Measurements from ENCODE around the gene ACAD9.

ACAD9 gene

DNA sequence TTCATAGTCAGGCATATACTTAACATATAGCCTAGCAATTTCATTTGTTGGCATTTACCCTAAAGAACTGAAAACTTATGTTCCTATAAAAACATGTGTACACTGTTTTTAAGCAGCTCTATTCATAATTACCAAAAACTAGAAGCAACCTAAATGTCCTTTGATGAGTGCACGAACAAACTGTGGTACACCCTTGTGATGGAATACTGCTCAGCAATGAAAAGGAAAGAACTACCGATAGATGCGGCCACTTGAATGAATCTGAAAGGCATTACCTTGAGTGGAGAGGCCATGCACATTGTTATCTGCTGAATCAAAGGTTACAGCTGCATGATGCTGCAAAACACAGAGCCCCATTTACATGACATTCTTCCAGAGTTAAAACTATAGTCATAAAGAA, 69.7 kb downstream of the ACAD9 start:
- Histone ChIP-seq H3K27ac (ENCODE audit: low read depth in 2 of 2, low read length in 2 of 2) (no peak overlapping the region), H3K9me3 (ENCODE audit: control insufficient read depth in 2 of 2, low read length in 2 of 2) (no peaks in the 10 kb centered on the region), H3K4me1 (ENCODE audit: control insufficient read depth in 2 of 2, insufficient read depth in 2 of 2, low read length in 2 of 2) (no peaks in the 10 kb centered on the region), H3K9ac (ENCODE audit: low read depth in 1 of 2, low read length in 2 of 2) (no peak overlapping the region), H3K4me3 (ENCODE audit: low read length in 2 of 2) (no peak overlapping the region), H3K36me3 (ENCODE audit: control insufficient read depth in 2 of 2, insufficient read depth in 2 of 2, low read length in 2 of 2) (no peaks in the 10 kb centered on the region), H3K27me3 (ENCODE audit: control insufficient read depth in 2 of 2, insufficient read depth in 2 of 2, low read length in 2 of 2) (no peaks in the 10 kb centered on the region)

DNA sequence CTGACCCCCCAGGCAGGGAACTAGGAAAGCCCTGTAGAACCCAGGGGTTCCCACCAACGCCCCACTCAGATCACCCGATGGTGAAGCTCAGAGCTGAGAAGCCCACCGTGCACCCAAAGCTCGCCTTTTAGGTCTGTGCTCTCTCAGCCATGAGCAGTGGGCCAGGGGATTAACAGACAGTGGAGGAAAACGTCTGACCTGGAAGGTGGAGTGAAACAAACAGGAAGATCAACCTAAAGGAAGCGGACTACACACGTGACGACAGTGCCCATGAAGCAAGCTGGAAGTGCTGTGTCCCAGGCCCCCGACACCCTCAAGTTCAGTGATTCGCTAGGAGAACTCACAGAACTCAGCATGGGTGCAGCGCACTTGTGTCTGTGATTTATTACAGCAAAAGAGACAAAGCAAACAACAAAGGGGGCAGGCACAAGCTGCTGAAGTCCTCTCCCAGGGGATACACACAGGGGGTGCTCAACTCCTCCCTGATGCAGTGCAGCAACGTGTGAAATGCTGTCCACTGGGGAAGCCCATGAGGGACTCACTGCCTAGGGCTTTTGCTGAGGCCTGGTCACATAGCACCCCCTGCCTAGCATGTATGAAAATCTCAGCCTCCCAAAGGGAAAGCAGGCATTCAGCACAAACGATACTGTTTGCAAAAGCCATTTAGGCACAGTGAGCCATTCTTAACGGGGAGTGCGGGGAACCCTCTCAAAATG, 71.0 kb downstream of the ACAD9 start:
- Histone ChIP-seq H3K36me3 (ENCODE audit: control insufficient read depth in 2 of 2, insufficient read depth in 2 of 2, low read length in 2 of 2) (no peaks in the 10 kb centered on the region), H3K9me3 (ENCODE audit: control insufficient read depth in 2 of 2, low read length in 2 of 2) (no peaks in the 10 kb centered on the region), H3K9ac (ENCODE audit: low read depth in 1 of 2, low read length in 2 of 2) (no peak overlapping the region), H3K27ac (ENCODE audit: low read depth in 2 of 2, low read length in 2 of 2) (no peak overlapping the region), H3K4me1 (ENCODE audit: control insufficient read depth in 2 of 2, insufficient read depth in 2 of 2, low read length in 2 of 2) (no peaks in the 10 kb centered on the region), H3K27me3 (ENCODE audit: control insufficient read depth in 2 of 2, insufficient read depth in 2 of 2, low read length in 2 of 2) (no peaks in the 10 kb centered on the region), H3K4me3 (ENCODE audit: low read length in 2 of 2) (no peak overlapping the region)

DNA sequence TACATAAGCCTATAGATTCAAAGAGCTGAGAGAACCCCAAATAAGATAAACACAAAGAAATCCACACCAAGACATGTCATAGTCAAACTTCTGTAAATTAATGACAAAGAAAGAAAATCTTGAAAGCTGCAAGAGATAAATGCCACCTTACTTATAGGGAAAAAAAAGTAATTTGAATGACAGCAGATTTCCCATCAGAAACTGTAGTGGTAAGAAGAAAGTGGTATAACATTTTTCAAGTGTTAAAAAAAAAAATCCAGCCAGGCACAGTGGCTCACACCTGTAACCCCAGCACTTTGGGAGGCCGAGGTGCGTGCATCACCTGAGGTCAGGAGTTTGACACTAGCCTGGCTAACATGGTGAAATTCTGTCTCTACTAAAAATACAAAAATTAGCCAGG, 77.0 kb downstream of the ACAD9 start:
- Histone ChIP-seq H3K4me3 (ENCODE audit: low read length in 2 of 2) (no peak overlapping the region), H3K4me1 (ENCODE audit: control insufficient read depth in 2 of 2, insufficient read depth in 2 of 2, low read length in 2 of 2) (no peaks in the 10 kb centered on the region), H3K36me3 (ENCODE audit: control insufficient read depth in 2 of 2, insufficient read depth in 2 of 2, low read length in 2 of 2) (no peaks in the 10 kb centered on the region), H3K27ac (ENCODE audit: low read depth in 2 of 2, low read length in 2 of 2) (no peak overlapping the region), H3K27me3 (ENCODE audit: control insufficient read depth in 2 of 2, insufficient read depth in 2 of 2, low read length in 2 of 2) (no peaks in the 10 kb centered on the region), H3K9me3 (ENCODE audit: control insufficient read depth in 2 of 2, low read length in 2 of 2) (no peaks in the 10 kb centered on the region), H3K9ac (ENCODE audit: low read depth in 1 of 2, low read length in 2 of 2) (no peak overlapping the region)

Measured in mucosa of rectum (tissue), 2 donors.